Germinal center (tissue), 1 donor: Measurements from ENCODE around the gene RPS6KA3.
"Not testable (repeated sequence)": the region's sequence is repeated elsewhere in the genome, so short reads cannot be mapped to it uniquely, and the experiment has no call there.

ENCODE experiments used
- DNase-seq: peaks from one replicate; pipeline ENCODE4 v3.0.0; 2012; ENCODE audit warnings: mixed read lengths, low spot score

The RPS6KA3 gene

DNA sequence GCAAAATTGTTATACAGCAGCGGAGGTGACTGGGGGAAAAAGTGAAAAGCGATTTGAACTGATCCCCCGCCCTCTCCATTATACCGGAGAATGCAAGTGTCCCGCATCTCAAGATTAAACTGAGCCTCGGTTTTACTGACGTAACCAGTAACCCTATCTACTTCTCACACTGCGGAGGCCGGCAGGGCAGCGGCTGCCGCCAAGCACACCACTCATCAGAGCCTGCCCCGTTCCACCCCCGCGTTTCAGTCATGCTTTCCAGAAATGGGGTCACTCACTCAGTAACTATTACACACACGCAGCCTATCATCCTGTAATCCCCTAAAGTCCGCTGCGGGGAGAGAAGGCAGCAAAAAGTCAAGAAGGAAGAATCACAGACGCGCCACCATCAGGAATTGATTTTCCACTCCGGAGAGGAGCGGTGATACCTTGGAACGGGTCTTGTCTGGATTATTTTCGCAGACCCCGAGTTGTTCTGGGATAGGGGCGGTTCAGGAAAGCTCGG is 1.4 kb downstream of the RPS6KA3 start:
- no peak for DNase-seq

DNA sequence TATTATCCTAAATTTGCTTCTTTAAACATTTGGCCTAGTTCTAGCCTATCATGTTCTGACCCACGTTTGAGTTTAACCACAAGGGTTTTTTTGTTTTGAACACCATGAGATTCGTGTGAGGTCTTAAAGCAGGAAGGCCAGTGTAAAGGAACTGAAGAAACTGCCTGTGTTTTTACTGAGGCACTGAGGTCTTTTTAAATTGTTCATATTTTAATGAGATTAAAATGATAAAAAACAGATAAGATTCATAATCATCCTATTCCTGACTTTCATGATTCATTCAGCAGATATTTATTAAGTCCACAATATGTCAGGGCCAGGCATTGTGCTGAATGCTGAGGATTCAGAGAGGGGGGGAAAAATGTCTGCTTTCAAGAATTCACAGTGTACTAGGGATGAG is 3.2 kb downstream of the RPS6KA3 start:
- DNase-seq = no peak

DNA sequence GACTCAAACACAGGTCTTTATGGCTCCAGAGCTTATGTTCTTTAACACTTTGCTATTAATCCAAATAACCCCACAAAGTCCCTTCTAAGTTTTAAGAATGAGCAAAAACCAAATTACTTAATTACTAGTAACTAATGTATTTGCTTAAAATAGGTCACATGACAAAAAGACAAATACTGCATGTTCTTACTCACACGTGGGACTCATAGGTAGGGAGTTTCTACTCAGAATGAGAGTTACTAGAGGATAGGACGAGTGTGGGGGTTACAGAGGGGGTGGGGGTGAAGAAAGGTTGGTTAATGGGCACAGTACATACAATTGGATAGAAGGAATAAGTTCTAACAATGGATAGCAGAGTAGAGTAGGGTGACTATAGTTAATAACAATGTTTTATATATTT is 5.8 kb downstream of the RPS6KA3 start:
- DNase-seq = no peak

DNA sequence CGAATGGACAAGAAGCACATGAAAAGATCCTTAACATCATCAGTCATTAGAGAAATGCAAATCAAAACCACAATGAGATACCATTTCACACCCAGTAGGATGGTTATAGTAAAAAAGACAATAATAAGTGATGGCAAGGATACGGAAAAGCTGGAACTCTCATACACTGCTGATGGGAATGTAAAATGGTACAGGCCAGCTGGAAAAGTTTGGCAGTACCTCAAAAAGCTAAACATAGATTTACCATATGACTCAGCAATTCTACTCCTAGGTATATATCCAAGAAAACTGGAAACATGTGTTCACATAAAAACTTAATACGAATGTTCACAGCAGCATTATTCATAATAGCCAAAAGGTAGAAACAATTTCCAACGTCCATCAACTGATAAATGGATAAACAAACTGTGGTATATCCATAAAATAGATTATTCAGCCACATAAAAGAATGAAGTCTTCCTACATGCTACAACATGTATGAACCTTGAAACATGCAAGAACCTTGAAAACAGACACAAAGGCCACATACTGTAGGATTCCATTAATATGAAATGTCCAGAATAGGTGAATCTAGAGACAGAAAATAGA is 11.9 kb downstream of the RPS6KA3 start:
- DNase-seq = no peak

DNA sequence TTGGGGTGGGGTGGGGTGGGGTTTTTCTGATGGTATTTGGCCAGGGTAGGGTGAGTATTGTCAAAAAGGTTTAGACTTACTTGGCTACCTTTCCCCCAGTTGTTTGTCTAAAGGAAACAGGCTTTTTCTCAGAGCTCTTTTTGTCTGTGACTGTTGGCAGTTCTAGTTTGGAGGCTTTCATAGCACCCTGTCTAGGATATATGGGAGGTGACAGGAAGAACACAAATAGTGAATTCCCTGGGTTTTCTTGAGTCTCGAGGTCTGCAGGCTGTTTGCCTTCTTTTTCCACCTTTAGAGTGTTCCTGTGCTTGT is 13.5 kb downstream of the RPS6KA3 start:
- DNase-seq = no peak

DNA sequence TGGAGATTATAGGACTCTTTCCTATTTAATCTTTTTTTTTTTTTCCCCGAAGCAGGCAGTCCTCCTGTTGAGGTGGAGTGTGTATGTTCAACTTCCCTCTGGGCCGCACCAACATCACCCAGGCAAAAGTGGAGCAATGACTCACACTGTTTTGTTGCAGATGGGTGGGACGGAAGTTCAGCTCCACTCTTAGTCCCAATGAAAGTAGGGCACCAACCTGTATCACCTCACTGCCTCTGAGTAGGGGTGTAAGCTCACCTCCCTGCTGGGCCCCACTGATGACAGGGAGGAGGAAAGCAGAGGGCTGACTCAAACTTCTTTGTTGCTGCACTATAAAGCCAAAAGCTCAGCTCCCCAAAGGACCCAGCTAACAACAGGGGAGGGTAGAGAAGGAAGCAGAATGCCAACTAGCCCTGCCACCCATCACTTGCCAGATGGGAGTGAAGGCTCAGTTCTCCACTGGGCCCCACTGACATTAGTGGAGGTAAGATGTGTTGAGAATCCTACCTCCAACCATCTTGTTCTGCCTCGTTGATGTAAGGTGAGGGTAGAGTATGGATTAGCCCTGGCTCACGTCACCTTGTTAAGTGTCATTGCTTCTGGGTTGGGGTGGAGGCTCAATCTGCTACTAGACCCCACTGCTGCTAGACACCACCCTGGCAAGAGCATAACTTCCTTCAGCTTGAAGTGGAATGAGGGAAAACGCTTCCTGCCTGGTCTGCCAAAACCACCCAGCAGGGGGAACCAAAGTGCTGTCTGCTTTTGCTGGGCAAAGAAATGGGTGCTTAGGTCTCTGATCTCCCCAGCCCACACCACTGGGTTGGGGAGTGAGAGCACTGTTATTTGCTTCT is 14.1 kb downstream of the RPS6KA3 start:
- DNase-seq = peak; percentile 43

DNA sequence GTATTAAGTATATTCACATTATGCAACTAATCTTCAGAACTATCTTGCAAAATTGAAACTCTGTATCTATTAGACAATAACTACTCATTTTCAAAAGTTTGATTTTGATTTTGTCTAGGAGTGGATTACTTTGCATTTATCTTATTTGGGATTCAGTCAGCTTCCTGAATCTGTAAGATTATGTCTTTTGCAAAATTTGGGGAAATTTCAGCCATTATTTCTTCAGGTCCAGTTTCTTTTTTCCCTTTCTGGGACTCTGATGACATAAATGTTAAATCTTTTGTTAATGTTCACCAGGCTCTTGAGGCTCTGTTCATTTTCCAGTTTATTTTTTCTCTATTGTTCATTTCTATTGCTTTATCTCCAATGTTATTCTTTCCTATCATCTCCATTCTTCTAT is 15.0 kb downstream of the RPS6KA3 start:
- DNase-seq = no peak

DNA sequence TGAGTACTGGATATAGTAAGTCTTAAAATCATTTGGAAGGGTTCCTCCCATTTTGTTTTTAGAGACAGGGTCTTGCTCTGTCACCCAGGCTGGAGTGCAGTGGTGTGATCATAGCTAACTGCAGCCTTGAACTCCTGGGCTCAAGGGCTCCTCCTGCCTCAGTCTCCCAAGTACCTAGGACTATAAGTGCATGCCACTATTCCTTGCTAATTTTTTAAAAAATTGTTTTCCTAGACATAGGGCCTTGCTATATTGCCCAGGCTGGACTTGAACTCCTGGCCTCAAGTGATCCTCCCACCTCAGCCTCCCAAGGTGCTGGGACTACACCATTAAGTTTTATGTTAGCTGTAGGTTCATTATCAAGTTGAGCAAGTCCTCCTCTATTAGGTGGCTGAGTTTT is 16.6 kb downstream of the RPS6KA3 start:
- DNase-seq = not testable (repeated sequence)

DNA sequence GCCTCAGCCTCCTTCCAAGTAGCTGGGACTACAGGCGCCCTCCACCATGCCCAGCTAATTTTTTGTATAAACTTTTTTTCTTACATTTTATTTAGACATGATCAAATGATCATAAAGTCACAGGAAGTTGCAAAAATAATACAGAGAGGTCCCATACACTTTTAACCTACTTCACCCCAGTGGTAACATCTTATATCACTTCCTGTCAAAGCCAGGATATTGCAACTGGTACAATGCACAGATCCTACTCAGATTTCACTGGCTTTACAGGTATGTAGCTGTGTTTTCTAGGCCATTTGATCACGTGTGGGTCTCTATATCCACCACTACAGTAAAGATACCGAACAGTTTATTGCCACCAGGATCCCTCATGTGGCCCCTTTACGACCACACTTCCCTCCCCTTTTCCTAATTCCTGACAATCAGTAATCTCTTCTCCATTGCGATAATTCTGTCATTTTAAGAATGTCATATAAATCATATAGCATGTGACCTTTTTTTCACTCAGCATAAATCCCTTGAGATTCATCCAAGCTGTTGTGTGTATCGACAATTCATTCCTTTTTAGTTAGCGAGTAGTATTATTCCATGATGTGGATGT is 18.0 kb downstream of the RPS6KA3 start:
- no peak for DNase-seq

DNA sequence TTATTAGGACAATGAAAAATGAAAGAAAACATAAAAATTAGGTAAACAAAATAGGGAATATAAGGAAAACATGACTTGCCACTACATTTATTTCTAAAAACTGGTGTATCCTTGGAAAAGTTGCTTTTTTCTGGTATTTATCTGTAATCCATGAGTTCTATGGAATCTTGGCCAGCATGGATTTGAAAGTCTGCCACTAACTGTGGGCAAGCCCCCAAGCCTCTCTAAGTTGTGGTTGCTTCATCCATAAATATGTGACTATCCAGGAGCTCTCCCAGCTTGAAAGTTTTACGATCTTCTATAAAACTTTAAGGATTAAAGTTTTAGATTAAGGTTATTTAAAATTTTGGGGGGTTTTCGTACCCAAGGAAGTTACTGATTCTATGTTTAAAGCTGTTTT is 21.8 kb downstream of the RPS6KA3 start:
- no peak for DNase-seq

DNA sequence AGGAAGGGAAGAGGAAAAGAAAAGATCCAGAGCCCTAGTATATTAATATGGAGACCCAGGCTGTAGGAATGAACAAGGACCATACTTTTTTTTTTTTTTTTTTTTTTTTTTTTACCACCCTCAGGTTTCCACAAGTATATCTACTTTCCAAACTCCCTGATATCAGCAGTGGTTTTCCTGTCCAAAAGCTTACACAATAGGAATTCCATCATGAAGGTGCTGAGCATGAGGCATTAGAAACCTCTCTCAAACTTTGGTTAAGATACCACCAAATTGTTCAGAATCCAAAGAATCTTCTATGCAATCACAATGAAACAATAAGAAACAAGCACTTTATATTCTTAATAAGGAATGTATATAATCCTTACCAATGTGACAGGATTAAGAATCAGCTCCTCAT is 26.5 kb downstream of the RPS6KA3 start:
- no peak for DNase-seq

DNA sequence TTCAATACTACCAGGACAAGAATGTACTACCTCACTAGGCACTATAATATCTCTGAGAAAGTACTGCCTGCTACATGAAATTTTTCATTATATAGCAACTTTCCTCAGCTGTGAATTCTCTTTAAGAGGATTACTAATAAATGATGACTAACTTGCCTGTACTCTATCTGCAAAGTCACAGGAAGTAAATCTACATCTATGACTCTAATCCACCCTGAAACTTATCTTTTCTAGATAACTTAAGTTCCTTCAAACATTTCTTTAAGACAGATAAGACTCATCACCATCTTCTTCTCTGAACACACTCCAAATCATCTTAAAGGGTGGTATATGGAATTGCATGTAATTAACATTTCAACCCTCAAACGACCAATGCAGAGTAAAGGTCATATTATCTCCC is 28.8 kb downstream of the RPS6KA3 start:
- DNase-seq = no peak

DNA sequence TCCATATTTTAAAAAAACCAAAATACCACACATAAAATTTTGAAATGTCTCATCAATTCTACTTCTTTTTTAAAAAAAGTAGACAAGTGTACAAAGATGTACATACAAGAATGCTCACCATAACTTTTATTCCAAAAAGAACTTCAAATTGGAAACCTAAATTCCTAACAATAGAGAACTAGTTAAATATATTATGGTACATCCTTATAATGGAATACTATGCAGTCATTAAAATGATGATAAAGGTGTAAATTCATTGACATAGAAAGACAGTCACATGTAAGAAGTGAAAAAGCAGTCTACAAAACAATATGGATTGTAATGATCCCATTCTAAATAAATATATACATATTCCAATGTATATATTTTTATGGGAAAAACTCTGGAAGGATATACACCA is 31.0 kb downstream of the RPS6KA3 start:
- no peak for DNase-seq

DNA sequence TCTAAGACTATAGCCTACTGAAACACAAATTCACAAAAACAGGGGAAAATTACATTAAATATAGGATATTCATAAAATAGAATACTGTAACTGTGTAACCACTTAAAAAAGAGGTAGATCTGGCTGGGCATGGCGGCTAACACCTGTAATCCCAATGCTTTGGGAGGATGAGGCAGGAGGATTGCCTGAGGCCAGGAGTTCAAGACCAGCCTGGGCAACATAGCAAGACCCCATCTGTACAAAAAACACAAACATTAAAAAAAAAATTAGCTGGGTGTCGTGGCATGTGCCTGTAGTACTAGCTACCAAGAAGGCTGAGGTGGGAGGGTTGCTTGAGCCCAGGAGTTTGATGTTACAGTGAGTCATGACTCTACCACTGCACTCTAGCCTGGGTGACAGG is 33.4 kb downstream of the RPS6KA3 start:
- no peak for DNase-seq

DNA sequence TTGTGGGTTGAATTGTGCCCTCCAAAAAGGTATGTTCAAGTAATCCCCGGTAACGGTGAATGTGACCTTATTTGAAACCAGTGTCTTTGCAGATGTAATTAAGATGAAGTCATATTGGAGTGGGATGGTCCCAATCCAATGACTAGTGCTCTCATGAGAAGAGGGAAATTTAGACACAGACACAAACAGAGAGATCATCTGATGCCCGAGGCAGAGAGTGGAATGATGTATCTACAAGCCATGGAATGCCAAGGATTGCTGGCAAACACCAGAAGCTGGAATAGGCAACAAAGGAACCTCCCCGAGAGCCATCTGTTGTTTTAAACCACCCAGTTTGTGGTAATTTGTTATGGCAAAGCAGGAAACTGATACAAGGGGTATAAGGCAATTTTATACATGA is 35.1 kb downstream of the RPS6KA3 start:
- no peak for DNase-seq

DNA sequence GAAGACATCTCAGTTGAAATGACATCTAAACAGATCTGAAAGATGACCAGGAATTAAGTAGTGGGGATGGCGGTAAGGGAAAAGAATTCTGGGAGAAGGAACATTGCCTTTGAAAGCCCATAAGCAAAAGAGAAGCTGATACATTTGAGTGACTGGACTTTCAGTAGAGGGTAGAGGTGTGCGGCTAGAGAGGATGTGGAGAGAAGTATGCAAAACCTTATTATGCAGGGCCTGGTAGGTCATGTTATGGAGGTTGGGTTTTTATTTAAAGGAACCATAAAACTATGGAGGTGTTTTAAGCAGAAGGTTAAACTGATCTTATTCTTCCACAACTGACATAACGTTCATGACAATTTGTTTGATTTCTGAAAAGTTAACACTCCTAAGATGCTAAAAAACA is 36.3 kb downstream of the RPS6KA3 start:
- no peak for DNase-seq

DNA sequence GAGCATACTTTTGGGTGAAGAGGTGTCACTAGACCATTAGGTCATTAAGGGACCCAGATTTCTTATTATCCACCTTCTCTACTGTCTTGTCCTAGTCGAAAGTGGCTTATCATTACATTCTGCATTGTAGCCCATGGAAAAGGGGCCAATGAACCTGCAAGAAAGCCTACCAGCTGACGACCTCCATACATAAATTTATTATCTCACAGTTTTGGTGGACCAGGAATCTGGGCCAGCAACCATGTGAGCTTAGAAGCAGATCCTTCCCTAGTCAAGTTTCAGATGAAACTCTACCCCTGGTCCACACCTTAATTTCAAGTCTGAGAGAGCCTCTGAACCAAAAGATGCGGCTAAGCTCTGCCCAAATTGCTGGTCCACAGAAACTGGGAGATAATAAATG is 37.6 kb downstream of the RPS6KA3 start:
- DNase-seq = no peak

DNA sequence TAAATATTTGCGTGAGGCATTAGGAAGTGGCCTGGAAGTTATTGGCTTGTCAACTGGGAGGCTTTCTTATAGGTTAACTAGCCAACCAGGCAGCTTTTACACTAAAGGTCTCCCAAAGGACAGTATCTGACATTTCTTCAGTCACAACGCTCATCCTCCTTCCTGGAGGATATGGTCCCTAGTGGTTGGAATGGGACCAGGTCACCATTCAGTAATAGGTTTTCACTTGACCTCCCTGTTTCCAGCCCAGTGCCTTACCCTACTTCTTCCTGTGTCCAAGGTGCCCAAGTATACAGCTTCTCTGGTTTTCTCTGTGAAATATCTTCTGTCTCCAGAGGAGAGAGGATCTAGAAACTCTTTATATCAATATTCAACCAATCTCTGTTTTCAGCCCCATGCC is 38.5 kb downstream of the RPS6KA3 start:
- no peak for DNase-seq

DNA sequence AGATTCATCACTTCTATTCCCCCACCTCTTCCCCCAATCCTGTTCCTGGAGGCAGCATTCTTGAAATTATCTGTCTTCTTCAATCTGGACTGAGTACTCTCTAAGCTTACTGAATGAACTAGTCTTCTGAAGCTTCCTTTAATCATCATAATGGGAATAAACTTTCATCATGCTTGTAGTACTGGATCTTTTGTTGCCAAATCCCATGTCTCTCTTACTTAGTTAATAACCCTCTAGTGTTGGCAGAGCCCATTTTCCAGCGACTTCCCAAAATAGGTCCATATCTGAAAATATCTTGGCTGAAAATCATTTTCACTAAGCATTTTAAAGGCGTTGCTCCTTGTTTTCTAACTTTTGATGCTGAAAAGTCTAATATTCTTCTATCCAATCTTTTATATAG is 39.6 kb downstream of the RPS6KA3 start:
- no peak for DNase-seq

DNA sequence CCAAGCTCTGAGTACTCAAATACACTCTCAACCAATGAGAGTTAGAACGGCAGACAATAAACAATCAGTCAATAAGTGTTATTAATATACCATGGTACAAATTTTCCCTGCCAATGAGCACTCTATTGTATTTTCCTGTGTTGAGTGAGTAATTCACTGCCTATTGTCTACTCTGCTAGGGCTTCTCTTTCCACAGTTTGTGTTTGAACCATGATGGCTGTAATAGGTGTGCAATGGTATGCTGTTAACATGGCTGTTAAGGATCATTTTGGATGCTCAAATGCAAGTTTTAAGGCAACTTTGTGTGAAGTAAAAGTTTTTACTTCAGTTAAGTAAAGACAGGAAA is 41.2 kb downstream of the RPS6KA3 start:
- no peak for DNase-seq

DNA sequence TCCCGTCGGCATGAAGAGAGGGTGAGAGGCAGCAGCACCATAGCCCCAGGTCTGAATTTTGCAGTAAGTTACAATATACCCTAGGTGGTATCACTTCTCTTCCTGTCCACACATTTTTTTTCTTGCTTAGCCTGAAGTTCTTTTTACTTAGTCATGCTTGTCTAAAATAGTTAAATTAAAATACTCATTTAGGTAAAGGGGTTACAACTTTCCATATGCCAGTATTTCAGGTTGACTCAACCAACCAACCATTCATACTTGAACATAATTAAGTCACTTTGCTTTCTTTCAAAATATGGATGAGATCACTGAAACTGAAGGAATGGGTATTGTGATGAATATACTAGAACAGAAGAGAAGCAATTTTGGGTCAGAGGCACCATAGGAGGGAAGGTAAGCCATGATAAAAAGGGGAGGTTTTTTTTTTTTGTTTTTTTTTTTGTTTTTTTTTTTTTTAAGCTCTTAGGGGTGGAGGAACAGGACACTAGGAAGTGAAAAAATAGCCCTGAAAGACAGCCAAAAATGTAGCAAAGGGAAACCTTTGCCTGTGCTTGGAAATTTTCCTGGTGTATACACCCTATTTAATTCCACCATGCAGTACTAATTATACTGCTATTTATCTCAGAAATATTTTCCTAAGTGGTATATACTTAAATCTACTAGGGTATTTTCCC is 41.8 kb downstream of the RPS6KA3 start:
- no peak for DNase-seq

DNA sequence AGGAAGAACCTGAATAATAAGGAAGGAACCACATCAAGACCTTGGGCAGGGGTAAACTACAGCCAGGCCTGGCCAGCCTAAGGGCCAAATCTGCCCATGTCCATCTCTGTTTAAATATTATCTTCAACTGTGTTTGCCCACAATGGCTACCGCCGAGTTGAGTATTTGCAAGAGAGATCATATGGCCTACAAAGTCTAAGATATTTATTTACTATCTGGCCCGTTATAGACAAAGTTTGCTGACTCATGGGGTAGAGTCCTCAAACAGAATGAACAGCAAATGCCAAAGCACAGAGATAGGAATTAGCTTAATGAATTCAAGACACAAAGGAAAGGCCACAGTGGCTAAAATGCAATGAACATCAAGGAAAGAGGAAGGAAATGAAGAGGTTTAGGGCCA is 44.8 kb downstream of the RPS6KA3 start:
- no peak for DNase-seq

DNA sequence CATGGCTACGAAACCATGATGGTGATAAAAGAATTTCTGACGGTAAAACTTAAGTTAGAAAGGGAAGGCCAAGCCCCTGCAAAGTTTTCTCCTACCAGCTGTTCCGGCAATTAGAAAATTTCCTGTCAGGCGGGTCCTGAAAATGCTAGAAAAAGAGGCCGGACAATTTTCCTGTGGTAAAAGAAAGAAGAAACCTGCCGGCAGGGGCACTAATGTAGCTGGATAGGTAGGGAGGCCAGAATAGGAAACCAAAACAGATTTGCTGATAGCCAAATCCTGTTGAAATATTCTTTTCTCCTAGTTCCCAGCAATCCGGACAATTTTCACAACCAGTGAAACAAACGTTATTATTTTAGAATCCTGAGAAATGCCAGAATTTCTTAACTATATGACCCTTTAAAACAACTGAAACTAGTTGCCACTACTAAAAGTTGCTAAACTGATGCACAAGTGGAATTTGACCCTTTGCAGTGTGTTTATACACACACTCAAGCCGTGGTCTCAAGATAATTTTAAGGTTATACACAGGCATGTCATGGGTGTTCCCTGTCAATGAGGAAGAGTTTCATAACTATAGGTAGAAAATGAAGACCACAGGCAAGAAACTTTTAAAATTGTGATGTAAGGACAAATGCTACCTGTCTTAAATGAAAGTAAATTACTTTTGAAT is 47.7 kb downstream of the RPS6KA3 start:
- DNase-seq = no peak
